Globus pallidus (tissue), 1 donor: ENCODE data around the gene GALK1.
"Not testable (repeated sequence)": the region's sequence is repeated elsewhere in the genome, so short reads cannot be mapped to it uniquely, and the experiment has no call there.

Experiments used
- DNase-seq: peaks from one replicate; pipeline ENCODE4 v3.0.0-alpha.2; 2015; ENCODE audit warnings: low spot score

Gene GALK1

GRCh38 chr17:75764711-75765421 is at the start of gene GALK1:
Gene GALK1 (minus strand): TSS chr17:75765192. CDS start chr17:75765136, 56 bp downstream.
- DNase-seq: peak; percentile 65

GRCh38 chr17:75814021-75814395 is 49.0 kb upstream of the GALK1 start:
- no peak for DNase-seq

GRCh38 chr17:75813081-75814020 is 48.4 kb upstream of the GALK1 start:
- no peak for DNase-seq

- no peak for DNase-seq
Observed at GRCh38 chr17:75812096-75813013, 47.4 kb upstream of the GALK1 start.

GRCh38 chr17:75811174-75811573 is 46.2 kb upstream of the GALK1 start:
- no peak for DNase-seq

- not testable (repeated sequence) for DNase-seq
Observed at GRCh38 chr17:75810756-75811155, 45.8 kb upstream of the GALK1 start.

GRCh38 chr17:75810216-75810615 is 45.2 kb upstream of the GALK1 start:
- no peak for DNase-seq

- no peak for DNase-seq
Observed at GRCh38 chr17:75809631-75810111, 44.7 kb upstream of the GALK1 start.

GRCh38 chr17:75808905-75809621 is 44.1 kb upstream of the GALK1 start:
- DNase-seq: no peak

- DNase-seq: no peak
Observed at GRCh38 chr17:75808549-75808904, 43.5 kb upstream of the GALK1 start.

- DNase-seq: no peak
Observed at GRCh38 chr17:75807861-75808260, 42.9 kb upstream of the GALK1 start.

GRCh38 chr17:75806822-75807500 is 42.0 kb upstream of the GALK1 start:
- no peak for DNase-seq

GRCh38 chr17:75803883-75804282 is 38.9 kb upstream of the GALK1 start:
- DNase-seq: no peak

GRCh38 chr17:75799402-75799801 is 34.4 kb upstream of the GALK1 start:
- no peak for DNase-seq

GRCh38 chr17:75795820-75796607 is 31.0 kb upstream of the GALK1 start:
- no peak for DNase-seq

- DNase-seq: no peak
Observed at GRCh38 chr17:75793460-75793859, 28.5 kb upstream of the GALK1 start.

- DNase-seq: no peak
Observed at GRCh38 chr17:75791254-75791653, 26.3 kb upstream of the GALK1 start.

- peak; percentile 88 for DNase-seq
Observed at GRCh38 chr17:75785016-75785890, 20.3 kb upstream of the GALK1 start.

GRCh38 chr17:75784473-75785015 is 19.6 kb upstream of the GALK1 start, which contains the start of gene UNK:
Gene UNK (plus strand): TSS chr17:75784806. CDS start chr17:75784881, 75 bp downstream.
- peak; percentile 99 for DNase-seq
